Amygdala (tissue), 56 donors: ENCODE measurements around the gene DST.

ENCODE experiments used
- DNase-seq, 56 donors: peaks; one replicate each; lab custom pipeline; 2025; lab: John Stamatoyannopoulos, UW

The DST gene

DNA sequence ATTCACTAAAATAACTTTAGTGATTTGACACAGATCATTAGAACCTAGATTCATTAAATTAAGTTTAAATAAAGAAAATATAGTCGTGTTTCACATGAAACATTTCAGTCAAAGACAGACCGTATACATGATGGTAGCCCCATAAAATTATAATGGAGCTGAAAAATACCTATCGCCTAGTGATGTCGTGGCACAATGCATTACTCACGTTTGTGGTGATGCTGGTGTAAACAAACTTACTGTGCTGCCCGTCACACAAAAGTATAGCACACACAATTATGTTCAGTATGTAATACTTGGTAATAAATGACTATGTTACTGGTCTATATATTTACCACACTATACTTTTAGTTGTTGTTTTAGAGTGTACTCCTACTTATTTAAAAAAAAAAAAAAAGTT is 17.3 kb downstream of the DST start:
- DNase-seq = no peak

- DNase-seq = no peak
Measured at GRCh38 chr6:56624728-56625069, 18.0 kb downstream of the DST start.

DNA sequence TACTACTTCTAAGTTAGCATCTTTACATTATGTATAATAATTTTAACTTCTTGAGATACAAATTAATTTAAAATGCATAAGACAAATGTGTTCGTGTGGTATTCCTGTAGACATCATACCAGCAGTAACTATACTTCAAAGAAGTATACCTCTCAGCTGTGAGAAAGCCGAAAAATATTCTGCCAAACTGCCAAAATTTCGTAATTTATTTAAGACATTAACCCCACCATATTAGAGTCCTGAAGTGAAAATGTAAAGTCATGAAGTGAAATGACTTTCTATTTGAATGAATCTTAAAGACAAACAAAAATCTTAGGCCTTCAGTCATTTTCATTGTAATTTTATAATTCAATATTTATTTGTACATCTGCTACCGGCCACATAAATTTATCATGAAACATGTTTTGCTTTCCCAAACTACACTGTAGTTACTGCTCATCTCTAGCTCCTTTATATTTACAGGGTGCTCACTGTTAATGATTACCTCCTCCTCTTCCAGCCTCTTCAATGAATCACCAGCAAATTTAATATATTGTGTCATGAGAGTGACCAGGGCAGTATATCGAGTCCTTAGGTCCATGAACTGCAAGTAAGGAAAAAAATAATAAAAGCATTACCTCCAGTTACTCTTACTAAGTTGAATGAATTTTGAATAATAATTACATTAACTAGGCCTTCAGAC is 18.5 kb downstream of the DST start:
- no peak for DNase-seq

DNA sequence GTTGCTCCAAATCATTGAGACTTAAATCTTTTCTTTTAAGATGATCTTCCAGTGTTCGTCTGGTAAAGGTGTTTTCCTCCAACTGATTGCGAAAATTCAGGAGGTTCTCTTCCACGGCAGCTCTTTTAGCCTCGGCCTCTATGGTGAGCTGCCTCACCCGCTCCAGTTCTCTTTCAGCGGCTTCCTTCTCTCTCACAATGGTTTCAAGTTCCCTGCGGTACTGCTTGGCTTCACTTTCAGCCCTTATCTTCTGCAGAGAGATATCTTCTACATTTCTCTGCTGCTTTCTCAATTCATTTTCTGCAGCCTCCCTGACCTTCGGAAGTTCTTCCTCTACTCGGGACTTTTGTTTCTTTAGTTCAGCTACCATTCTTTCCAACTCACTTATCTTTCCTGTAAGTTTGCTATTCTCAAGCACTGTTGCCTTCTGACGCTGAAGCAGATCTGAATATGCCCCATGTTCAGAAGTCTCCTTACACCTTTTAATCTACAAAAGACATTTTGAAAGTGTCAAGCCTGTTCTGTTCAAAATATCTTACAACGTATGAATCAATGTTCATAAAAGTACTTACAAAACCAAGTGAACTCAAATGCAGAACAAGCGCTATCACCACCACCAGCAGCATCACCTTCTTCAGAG is 22.3 kb downstream of the DST start:
- DNase-seq = no peak

- no peak for DNase-seq
Measured at GRCh38 chr6:56618050-56618449, 24.6 kb downstream of the DST start.

GRCh38 chr6:56616967-56617366 is 25.7 kb downstream of the DST start:
- no peak for DNase-seq

GRCh38 chr6:56613247-56613851 is 29.3 kb downstream of the DST start:
- DNase-seq = no peak

DNA sequence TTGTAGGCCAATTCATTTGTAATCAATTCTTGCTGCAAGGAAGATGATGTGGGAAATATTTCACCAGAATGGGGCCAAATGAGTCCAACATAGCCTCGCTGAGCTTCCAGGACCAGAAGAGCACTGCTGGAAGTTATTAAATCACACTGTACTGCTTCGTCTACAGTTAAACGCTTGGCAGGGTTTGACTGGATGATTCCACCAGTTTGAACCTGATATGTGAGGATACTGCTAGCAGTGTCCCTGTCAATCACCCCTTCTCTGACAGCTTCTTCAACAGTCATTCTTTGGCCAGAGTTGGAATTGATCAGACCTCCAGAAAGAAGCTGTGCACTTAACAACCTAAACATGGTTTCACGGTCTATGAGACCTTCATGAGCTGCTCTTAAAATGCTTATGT is 34.4 kb downstream of the DST start:
- DNase-seq = no peak

DNA sequence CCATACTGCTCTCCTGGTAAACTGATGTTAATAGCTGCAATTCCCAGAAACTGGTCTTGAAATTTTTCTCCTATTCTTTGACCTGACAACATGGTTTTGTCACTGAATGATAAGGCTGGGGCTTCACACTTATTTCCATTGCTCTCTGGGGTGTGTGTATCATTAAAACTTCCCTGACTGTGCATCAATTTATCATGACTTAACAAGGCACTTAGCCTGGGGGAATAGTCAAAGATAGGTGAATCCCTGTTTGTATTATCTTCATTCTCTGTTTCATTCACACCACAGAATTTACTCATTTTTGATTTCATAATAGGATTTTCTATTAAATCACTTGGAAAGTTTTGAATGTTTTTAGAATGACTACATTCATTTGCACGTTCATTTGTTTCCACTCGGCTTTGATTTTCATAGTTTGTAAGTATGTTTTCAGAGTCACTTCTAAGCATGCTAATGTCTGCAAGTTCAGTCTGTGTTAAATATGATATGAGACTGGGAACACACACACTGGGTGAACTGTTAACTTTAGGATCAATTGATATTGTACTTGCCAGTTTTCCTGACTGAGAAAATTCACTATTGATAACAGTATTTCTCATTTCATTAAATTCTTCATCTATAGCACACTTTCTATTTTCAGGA is 35.5 kb downstream of the DST start:
- no peak for DNase-seq

DNA sequence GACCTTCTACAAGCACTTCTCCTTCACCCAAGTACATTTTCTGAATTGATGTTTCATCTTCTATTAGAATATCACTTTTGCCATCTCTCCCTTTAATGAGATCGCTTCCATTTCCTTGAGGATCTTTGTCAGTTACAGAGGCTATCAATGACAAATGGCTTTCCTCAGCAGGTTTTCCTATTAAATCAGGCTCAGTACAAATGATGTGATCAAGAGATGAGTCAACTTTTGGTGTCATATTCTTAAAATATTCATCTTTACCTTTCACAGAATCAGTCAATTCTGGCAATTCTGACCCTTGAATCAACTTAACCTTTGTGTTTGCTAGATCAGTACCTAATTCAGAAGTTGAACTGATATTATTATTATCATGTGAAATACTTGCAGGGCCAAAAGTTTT is 37.3 kb downstream of the DST start:
- DNase-seq = no peak

DNA sequence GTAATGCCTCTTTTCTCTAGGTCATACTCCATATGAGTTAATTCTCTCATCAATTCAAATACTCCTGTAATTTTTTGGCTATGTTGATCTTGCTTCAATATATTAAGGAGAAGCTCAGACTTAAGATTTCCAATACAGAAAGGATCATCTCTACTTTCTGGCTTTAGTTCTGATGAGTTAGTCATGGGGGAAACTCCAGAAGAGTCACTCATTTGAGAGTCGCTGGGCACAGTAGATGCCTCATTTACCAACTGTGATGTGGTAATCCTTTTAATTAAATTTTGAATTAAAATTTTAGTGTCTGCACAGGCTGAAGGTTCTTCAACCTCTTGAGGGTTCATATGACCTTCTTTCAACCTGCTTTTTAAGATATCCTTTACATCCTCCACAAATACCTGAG is 38.5 kb downstream of the DST start:
- no peak for DNase-seq

DNA sequence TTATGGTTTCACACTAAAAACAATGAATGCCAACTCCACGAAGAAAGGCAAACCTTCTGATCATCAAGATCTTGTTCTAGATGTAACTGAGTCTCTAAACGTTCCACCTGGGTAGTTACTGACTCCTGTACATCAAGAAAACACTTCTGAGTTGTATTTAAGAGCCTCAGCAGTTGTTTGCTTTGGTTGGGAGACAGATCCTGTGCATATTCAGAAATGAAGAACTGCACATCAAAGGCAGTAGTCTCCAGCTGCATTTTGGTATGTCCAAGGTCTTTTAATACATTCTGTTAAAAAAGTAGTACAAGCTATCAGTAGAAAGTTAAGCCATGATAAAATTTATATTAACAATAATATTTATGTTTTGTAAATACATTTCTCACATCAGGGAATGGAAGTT is 41.3 kb downstream of the DST start:
- no peak for DNase-seq

DNA sequence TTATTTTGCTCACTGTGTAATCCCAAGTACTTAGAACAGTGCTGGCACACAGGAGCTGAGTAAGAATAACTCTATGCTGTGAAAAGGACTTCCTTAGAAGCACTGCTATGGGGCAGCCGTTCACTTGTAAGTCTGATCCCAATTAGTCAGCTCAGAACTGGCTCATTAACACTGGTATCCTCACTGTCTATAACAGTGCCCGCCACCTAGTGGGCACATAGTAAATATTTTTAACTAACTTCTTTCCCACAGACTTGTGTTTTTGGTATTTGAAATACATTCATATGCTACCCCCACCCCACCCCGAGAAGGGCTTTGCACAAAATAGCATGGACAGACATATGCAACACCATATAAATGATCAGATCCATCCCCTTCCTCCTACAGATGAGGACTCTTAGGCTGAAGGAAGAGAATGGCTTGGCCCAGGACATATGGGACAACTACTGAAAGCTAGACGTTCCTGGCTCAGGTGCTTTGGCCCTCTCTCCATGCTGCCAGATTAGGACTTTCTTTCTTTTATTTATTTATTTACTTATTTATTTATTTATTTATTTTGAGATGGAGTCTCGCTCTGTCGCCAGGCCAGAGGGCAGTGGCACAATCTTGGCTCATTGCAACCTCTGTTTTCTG is 47.1 kb downstream of the DST start:
- peak in 22 of 56 donors; percentile 5 to 68 (median 22) for DNase-seq

- no peak for DNase-seq
Measured at GRCh38 chr6:56594699-56595098, 48.0 kb downstream of the DST start.

GRCh38 chr6:56593801-56594318 is 48.8 kb downstream of the DST start:
- DNase-seq = no peak

GRCh38 chr6:56582236-56582635 is 60.5 kb downstream of the DST start:
- DNase-seq = no peak

- no peak for DNase-seq
Measured at GRCh38 chr6:56581296-56581925, 61.3 kb downstream of the DST start.

DNA sequence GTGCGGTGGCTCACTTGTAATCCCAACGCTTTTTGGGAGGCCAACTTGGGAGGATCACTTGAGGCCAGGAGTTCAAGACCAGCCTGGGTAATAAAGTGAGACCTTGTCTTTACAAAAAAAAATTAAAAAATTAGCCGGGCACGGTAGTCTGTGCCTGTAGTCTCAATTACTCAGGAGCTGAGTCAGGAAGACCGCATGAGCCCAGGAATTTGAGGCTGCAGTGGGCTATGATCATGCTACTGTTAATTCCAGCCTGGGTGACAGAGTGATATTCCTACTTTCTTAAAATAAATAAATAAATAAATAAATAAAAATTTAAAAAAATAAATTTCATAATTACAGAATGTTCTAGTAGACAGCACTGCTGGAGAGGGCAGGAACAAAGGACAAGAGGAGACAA is 62.4 kb downstream of the DST start:
- no peak for DNase-seq

DNA sequence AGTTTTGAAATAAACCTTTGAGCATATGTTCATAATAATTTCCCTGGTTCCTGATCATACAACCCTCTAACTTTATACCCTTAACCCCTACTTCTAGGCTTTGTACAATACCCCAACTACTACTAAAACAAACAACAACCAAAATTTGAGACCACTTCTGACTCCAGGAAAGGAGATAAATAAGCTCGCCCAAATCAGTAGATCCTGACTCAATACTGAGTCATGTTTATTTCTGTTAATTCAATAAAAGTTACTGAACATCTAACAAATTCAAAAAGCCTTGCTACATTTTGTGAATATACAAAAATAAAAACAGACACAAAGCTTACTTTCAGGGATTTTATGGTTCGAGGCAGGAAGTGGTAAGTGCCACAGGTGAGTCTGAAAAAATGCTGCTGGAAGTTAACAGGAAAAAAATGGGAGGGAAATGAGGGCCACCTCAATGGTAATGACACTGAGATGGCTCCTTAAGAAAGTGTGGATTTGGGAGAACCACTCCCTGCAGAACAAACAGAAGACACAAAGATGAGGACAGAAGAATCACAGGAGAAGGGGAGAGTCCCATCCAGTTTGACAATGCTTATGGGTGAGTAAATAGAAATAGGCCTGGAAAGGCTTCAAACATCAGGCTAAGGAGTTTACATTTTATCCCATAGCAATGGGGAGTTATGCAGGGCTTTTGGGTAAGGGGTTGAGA is 63.4 kb downstream of the DST start:
- no peak for DNase-seq

DNA sequence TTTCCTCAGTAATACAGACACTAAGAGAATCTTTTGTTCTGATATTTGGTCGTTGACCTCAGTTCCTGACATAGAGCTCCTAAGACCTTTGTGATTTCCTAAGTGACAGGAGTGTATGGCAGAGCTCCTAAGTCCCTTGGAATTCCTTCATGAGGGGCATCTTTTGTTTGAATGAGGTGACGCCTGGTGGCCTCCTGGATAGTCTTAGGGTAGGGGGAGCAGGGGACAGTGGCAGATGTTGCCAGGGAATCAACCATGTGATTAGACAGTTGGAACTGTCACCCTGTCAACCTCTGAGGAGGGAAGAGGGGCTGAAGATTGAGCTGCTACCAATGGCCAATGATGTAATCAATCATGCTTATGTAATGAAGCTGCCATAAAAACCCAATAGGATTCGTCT is 67.0 kb downstream of the DST start:
- DNase-seq = no peak
